ENCODE measurements around the gene HMOX2.

- no peak for TF ChIP-seq CTCF (optimal IDR thresholded peaks at IDR 0.05 in 1 of 3, IDR thresholded peaks at IDR 0.05 in 1 of 3, conservative IDR thresholded peaks at IDR 0.05 in 1 of 3; ENCODE audit: extremely low read depth in 1 of 3, insufficient read depth in 2 of 3, low read length in 3 of 3)
- TF ChIP-seq EZH2 (IDR thresholded peaks at IDR 0.05; ENCODE audit: low read length) = no peak
These were observed 15.7 kb downstream of the HMOX2 start for GRCh38 chr16:4491898-4492297.
